ENCODE data around the gene HNRNPF.

The HNRNPF gene

GRCh38 chr10:43380610-43381222, 28.3 kb downstream of the HNRNPF start:
- no peak for TF ChIP-seq MAX (IDR thresholded peaks at IDR 0.05; ENCODE audit: low read depth, low read length)
- TF ChIP-seq CTCF (IDR thresholded peaks at IDR 0.05; ENCODE audit: low read depth, low read length) = peak; percentile 8
- no peak for TF ChIP-seq MYC (IDR thresholded peaks at IDR 0.05; ENCODE audit: low read depth, low read length)
- TF ChIP-seq POLR2A (IDR thresholded peaks at IDR 0.05; ENCODE audit: extremely low read depth, insufficient read length) = no peak
- no peak for DNase-seq (ENCODE audit: low read depth)
- H3K4me3 ChIP-seq (ENCODE audit: low read depth, low read length) = no peak overlapping the region

- no peak for TF ChIP-seq MAX (IDR thresholded peaks at IDR 0.05; ENCODE audit: low read depth, low read length)
- TF ChIP-seq POLR2A (IDR thresholded peaks at IDR 0.05; ENCODE audit: extremely low read depth, insufficient read length) = no peak
- TF ChIP-seq CTCF (IDR thresholded peaks at IDR 0.05; ENCODE audit: low read depth, low read length) = no peak
- TF ChIP-seq MYC (IDR thresholded peaks at IDR 0.05; ENCODE audit: low read depth, low read length) = no peak
- H3K4me3 ChIP-seq (ENCODE audit: low read depth, low read length) = no peak overlapping the region
- DNase-seq (ENCODE audit: low read depth) = no peak
These were observed 31.5 kb downstream of the HNRNPF start for GRCh38 chr10:43377424-43377883.

GRCh38 chr10:43376828-43377423, 32.1 kb downstream of the HNRNPF start:
- no peak for DNase-seq (ENCODE audit: low read depth)
- H3K4me3 ChIP-seq (ENCODE audit: low read depth, low read length) = no peak overlapping the region
- TF ChIP-seq MYC (IDR thresholded peaks at IDR 0.05; ENCODE audit: low read depth, low read length) (no peak), CTCF (IDR thresholded peaks at IDR 0.05; ENCODE audit: low read depth, low read length) (no peak), POLR2A (IDR thresholded peaks at IDR 0.05; ENCODE audit: extremely low read depth, insufficient read length) (no peak), MAX (IDR thresholded peaks at IDR 0.05; ENCODE audit: low read depth, low read length) (no peak)

GRCh38 chr10:43376046-43376635, 32.8 kb downstream of the HNRNPF start:
- no peak for DNase-seq (ENCODE audit: low read depth)
- TF ChIP-seq POLR2A (IDR thresholded peaks at IDR 0.05; ENCODE audit: extremely low read depth, insufficient read length) (no peak), MAX (IDR thresholded peaks at IDR 0.05; ENCODE audit: low read depth, low read length) (no peak), CTCF (IDR thresholded peaks at IDR 0.05; ENCODE audit: low read depth, low read length) (no peak), MYC (IDR thresholded peaks at IDR 0.05; ENCODE audit: low read depth, low read length) (no peak)
- H3K4me3 ChIP-seq (ENCODE audit: low read depth, low read length) = no peak overlapping the region

- TF ChIP-seq MAX (IDR thresholded peaks at IDR 0.05; ENCODE audit: low read depth, low read length) (no peak), POLR2A (IDR thresholded peaks at IDR 0.05; ENCODE audit: extremely low read depth, insufficient read length) (no peak), MYC (IDR thresholded peaks at IDR 0.05; ENCODE audit: low read depth, low read length) (no peak), CTCF (IDR thresholded peaks at IDR 0.05; ENCODE audit: low read depth, low read length) (no peak)
- H3K4me3 ChIP-seq (ENCODE audit: low read depth, low read length) = no peak overlapping the region
- DNase-seq (ENCODE audit: low read depth) = no peak
These were observed 33.5 kb downstream of the HNRNPF start for GRCh38 chr10:43375401-43376020.
